Vagina (tissue), 2 donors: Measurements from ENCODE around the gene ZNF14. TPM values are rescaled to one million over a fixed set of nuclear protein-coding genes. Genes with fewer than 3 reads are reported as not detected.

Source experiments
- DNase-seq, 2 donors: peaks; one replicate each; pipeline ENCODE4 v3.0.0-alpha.2; 2017; ENCODE audit errors: extremely low spot score in 2 of 2
- H3K27ac ChIP-seq: fragments of 200-600 bp; sonication (generic); one replicate; pipeline ENCODE4 v1.5.1; 2019
- H3K27me3 ChIP-seq: fragments of 200-600 bp; sonication (generic); one replicate; pipeline ENCODE4 v1.5.1; 2019
- H3K36me3 ChIP-seq, 2 donors: fragments of 200-600 bp; sonication (generic); one replicate each; pipeline ENCODE4 v1.5.1; 2017 to 2019
- H3K4me1 ChIP-seq: fragments of 200-600 bp; sonication (generic); one replicate; pipeline ENCODE4 v1.5.1; 2019
- H3K4me3 ChIP-seq, 2 donors: fragments of 200-600 bp; sonication (generic); 1 replicate in 1 of 2; 2 replicates in 1 of 2; pipeline ENCODE4 v1.5.1; 2016 to 2019
- H3K9me3 ChIP-seq: fragments of 200-600 bp; sonication (generic); one replicate; pipeline ENCODE4 v1.5.1; 2019
- POLR2A ChIP-seq, 2 donors: fragments of 450-650 bp; IDR thresholded peaks; one replicate each; pipeline ENCODE4 v1.6.1; 2017; ENCODE audit warnings: antibody characterized with exemption in 2 of 2, mild to moderate bottlenecking in 2 of 2, moderate library complexity in 2 of 2
- POLR2AphosphoS5 ChIP-seq, 2 donors: sonication (generic); formaldehyde crosslinking; IDR thresholded peaks; one replicate each; pipeline ENCODE4 v1.9.0; 2017; ENCODE audit warnings: antibody characterized with exemption in 2 of 2, mild to moderate bottlenecking in 2 of 2, low read depth in 1 of 2; ENCODE audit not compliant: insufficient read depth in 1 of 2
- intact Hi-C: fragments of 100-400 bp; cut with DNase I; formaldehyde crosslinking; loops from one replicate; pipeline ENCODE4 v1.15.1; 2023
- total RNA-seq: library from RNA; depleted of rRNA; stranded (reverse); fragments of >200 nt; gene quantifications from one replicate; pipeline ENCODE4 v1.2.3, GENCODE V29; 2016
- TF ChIP-seq, protein P1 (sequence below), 3 experiments: fragments of 450-650 bp in 2 of 3; fragments of 200-600 bp in 1 of 3; sonication (generic) in 1 of 3; IDR thresholded peaks; one replicate each; pipeline ENCODE4 v1.5.1; 2017 to 2019; ENCODE audit warnings: antibody characterized with exemption in 3 of 3, mild to moderate bottlenecking in 2 of 3, moderate library complexity in 2 of 3

ZNF14 gene
- total RNA-seq, 1 donor from 2014 or later: 5.4 TPM

GRCh38 chr19:19679176-19680073 is 53.5 kb downstream of the ZNF14 start:
- Histone ChIP-seq H3K27me3 (no peaks in the 10 kb centered on the region), H3K36me3 (peaks cover 0 to 48% of the 10 kb centered on the region in 2 donors), H3K4me1 (no peaks in the 10 kb centered on the region), H3K27ac (no peak overlapping the region), H3K9me3 (no peaks in the 10 kb centered on the region), H3K4me3 (no peak overlapping the region)
- intact Hi-C loops: no loop called here
- no peak for DNase-seq
- TF ChIP-seq POLR2A (IDR thresholded peaks at IDR 0.05): no peak
- TF ChIP-seq, protein P1, sequence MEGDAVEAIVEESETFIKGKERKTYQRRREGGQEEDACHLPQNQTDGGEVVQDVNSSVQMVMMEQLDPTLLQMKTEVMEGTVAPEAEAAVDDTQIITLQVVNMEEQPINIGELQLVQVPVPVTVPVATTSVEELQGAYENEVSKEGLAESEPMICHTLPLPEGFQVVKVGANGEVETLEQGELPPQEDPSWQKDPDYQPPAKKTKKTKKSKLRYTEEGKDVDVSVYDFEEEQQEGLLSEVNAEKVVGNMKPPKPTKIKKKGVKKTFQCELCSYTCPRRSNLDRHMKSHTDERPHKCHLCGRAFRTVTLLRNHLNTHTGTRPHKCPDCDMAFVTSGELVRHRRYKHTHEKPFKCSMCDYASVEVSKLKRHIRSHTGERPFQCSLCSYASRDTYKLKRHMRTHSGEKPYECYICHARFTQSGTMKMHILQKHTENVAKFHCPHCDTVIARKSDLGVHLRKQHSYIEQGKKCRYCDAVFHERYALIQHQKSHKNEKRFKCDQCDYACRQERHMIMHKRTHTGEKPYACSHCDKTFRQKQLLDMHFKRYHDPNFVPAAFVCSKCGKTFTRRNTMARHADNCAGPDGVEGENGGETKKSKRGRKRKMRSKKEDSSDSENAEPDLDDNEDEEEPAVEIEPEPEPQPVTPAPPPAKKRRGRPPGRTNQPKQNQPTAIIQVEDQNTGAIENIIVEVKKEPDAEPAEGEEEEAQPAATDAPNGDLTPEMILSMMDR (IDR thresholded peaks at IDR 0.05): no peak
- no peak for TF ChIP-seq POLR2AphosphoS5 (IDR thresholded peaks at IDR 0.05; ENCODE audit: insufficient read depth in 1 of 2, low read depth in 1 of 2)

DNA sequence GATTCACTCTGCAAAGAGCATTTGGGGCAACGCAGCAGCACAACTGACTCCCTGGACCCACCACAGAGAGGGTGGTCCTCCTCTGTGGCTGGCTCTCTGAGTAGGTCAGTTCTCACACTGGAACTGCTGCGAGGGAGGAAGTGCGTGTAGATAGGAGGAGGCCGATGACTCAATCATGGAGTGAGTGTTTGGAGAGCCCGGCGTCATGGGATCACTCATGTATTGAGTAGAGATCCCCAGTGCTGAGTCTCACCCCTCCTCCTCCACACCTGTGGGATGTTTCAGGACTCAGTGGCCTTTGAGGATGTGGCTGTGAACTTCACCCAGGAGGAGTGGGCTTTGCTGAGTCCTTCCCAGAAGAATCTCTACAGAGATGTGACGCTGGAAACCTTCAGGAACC is 55.3 kb downstream of the ZNF14 start:
- Histone ChIP-seq H3K4me3 (no peak overlapping the region), H3K9me3 (no peaks in the 10 kb centered on the region), H3K27ac (no peak overlapping the region), H3K4me1 (no peaks in the 10 kb centered on the region), H3K36me3 (peaks cover 0 to 57% of the 10 kb centered on the region in 2 donors), H3K27me3 (no peaks in the 10 kb centered on the region)
- intact Hi-C loops: no loop called here
- TF ChIP-seq, protein P1 (IDR thresholded peaks at IDR 0.05): no peak
- TF ChIP-seq POLR2AphosphoS5 (IDR thresholded peaks at IDR 0.05; ENCODE audit: insufficient read depth in 1 of 2, low read depth in 1 of 2): no peak
- TF ChIP-seq POLR2A (IDR thresholded peaks at IDR 0.05): no peak
- no peak for DNase-seq

GRCh38 chr19:19674315-19674714 is 58.6 kb downstream of the ZNF14 start:
- Histone ChIP-seq H3K4me3 (no peak overlapping the region), H3K9me3 (no peaks in the 10 kb centered on the region), H3K27me3 (no peaks in the 10 kb centered on the region), H3K36me3 (peaks cover 0 to 43% of the 10 kb centered on the region in 2 donors), H3K4me1 (peaks cover 16% of the 10 kb centered on the region), H3K27ac (no peak overlapping the region)
- TF ChIP-seq POLR2AphosphoS5 (IDR thresholded peaks at IDR 0.05; ENCODE audit: insufficient read depth in 1 of 2, low read depth in 1 of 2) (no peak), POLR2A (IDR thresholded peaks at IDR 0.05) (no peak)
- TF ChIP-seq, protein P1 (IDR thresholded peaks at IDR 0.05): no peak
- no peak for DNase-seq
- intact Hi-C loops: no loop called here

- intact Hi-C loops: no loop called here
- TF ChIP-seq POLR2A (IDR thresholded peaks at IDR 0.05) (no peak), POLR2AphosphoS5 (IDR thresholded peaks at IDR 0.05; ENCODE audit: insufficient read depth in 1 of 2, low read depth in 1 of 2) (no peak)
- TF ChIP-seq, protein P1 (IDR thresholded peaks at IDR 0.05): no peak
- peaks cover 0 to 28% of the 10 kb centered on the region in 2 donors for H3K36me3 ChIP-seq
- H3K4me3 ChIP-seq: no peak overlapping the region
- no peak overlapping the region for H3K27ac ChIP-seq
- DNase-seq: no peak
- no peaks in the 10 kb centered on the region for H3K27me3 ChIP-seq
- H3K9me3 ChIP-seq: no peaks in the 10 kb centered on the region
- H3K4me1 ChIP-seq: peaks cover 25% of the 10 kb centered on the region
These were observed 60.1 kb downstream of the ZNF14 start for GRCh38 chr19:19672816-19673215.

GRCh38 chr19:19670070-19670551 is 62.8 kb downstream of the ZNF14 start:
- no peak overlapping the region for H3K27ac ChIP-seq
- intact Hi-C loops: no loop called here
- H3K9me3 ChIP-seq: no peaks in the 10 kb centered on the region
- H3K27me3 ChIP-seq: no peaks in the 10 kb centered on the region
- H3K4me1 ChIP-seq: peaks cover 31% of the 10 kb centered on the region
- H3K36me3 ChIP-seq: peaks cover 0 to 9% of the 10 kb centered on the region in 2 donors
- DNase-seq: no peak
- TF ChIP-seq POLR2A (IDR thresholded peaks at IDR 0.05) (no peak), POLR2AphosphoS5 (IDR thresholded peaks at IDR 0.05; ENCODE audit: insufficient read depth in 1 of 2, low read depth in 1 of 2) (no peak)
- TF ChIP-seq, protein P1 (IDR thresholded peaks at IDR 0.05): no peak
- peak overlapping the region in 1 of 2 donors; percentile 80 for H3K4me3 ChIP-seq
